GM21528 (cell line): ENCODE data around the gene XPR1.

Experiments used
- ATAC-seq: cut with Tn5 transposase; IDR thresholded peaks from one replicate; pipeline ENCODE4 v1.9.1; 2021; ENCODE audit warnings: mild to moderate bottlenecking, moderate library complexity; ENCODE audit not compliant: unreplicated experiment, low FRiP score

The XPR1 gene

DNA sequence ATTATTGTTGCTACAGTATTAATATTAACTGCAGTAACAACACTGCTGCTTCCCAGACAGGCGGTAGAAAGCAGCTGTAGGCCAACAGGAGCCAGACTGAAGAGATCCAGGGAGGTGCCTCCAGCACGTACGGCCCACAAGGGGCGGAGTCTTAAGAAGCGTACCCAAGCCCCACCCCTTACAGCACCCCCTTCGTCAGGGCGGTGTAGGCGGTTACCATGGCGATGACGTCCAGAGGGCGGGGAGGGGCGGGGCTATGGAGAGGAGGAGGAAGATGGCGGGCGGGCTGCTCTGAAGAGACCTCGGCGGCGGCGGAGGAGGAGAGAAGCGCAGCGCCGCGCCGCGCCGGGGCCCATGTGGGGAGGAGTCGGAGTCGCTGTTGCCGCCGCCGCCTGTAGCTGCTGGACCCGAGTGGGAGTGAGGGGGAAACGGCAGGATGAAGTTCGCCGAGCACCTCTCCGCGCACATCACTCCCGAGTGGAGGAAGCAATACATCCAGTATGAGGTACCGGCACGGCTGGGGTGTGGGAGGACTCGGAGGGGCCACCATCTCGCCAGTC lies at the start of gene XPR1:
XPR1 (plus strand) TSS at position 257 of the 560 bp plus-strand sequence; CDS start at position 437, 180 bp downstream.
- ATAC-seq, result peak; percentile 95

DNA sequence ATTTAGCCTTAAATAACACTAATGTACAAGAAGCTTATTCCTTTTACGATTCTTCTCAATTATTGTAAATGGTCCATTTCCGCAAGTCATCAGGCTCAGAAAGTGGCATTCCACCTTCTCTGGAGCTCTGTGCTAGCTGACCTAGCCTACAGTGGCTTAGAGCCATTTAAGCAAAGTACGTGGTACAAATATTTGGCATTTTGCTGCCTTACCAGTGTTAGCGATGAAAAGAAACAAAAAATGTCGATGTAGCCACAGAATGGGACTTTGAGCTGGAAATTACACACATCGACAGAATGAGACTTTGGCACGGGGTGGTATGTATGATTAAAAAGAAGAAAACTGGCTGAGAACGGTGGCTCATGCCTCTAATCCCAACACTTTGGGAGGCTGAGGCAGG lies 47.0 kb upstream of the XPR1 start:
- no peak for ATAC-seq

DNA sequence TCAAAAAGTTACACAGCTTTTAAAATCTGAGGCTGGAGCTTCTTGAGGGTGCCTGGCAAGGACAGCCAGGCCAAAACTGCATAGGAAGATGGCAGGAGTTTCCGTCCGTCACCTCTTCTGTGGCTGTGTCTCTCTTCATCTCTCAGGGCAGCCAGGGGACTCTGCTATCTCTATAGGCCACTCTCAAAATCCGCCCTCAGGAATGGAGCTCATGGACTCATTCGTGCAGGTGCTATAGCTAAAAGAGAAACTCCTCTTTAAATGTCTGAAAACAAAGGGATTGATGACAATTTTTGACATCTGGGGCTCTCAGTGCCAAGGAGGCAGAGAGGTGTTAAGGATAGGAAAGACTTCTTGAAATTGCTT lies 45.8 kb upstream of the XPR1 start:
- no peak for ATAC-seq

DNA sequence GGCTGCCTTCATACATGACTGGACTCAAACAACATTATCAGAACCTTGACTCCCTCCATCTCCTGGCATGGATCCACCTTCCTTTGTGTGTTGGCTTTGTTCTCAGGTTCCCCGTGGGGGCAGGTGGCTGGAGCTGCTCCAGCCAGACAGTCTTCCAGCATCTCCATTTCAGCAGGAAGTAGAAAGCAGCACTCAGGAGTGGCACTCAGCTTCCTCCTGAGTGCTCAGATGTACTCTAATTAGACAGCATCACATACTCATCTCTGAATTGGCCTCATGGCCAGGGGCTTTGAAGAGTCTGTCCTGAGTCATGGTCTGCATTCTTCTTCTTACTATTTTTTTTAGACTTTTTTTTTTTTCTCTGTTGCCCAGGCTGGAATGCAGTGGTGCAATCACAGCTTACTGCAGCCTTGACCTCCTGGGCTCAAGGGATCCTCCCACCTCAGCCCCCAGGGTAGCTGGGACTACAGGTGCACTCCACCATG lies 45.1 kb upstream of the XPR1 start:
- ATAC-seq, result no peak

DNA sequence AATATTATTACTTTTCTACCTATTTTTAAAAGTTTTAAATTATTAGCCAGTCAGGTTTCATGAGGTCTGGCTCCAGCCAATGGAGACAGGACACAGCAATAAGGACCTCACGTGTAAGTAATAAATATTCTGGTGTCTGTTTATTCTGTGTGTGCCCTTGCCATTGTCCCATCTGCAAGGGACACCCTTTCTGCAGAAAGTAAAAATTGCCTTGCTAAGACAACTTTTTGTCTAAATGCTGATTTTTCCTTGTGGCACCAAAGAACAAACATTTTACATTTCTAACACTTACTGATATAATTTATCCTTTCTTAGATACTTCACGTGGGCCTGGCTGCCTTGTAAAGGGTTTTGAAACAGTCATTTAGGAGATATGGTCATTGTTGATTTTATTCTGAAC lies 43.7 kb upstream of the XPR1 start:
- ATAC-seq, result no peak

DNA sequence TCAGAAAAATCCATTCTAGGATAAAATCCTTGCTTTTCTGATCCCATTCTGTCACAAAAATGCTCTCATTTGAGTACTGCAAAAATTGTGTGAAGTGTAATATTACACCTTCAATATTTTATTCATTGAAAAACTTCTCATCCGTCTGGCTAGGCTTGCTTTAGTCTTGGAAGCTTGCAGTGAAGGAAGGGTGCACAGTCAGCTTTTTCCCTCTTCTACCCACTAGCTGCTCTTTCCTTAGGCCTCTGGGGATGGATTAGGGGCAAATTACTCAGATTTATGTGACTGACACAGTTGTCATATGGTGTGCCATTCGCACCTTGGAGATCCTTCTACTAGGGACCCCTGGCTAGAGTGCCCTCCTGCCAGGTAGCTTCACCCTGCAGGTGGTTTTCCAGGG lies 40.9 kb upstream of the XPR1 start:
- ATAC-seq, result no peak

DNA sequence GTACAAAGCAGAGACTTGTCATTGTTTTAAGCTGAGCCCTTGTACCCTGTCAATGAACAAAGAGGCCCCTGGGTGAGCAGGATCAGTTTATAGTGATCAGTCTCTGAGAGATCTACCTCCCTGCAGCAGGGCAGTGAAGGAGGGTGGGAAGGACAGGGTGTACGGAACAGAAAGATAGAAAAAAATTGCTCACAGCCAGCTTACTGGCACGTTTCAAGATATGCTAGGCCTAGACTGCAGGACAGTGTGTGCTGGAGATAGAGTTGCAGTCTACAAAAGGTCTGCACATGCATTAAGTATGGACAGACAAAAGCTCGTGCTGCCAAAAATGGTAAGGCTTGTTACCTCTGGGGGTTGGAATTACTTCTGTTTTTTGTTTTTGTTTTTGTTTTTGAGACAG lies 38.4 kb upstream of the XPR1 start:
- no peak for ATAC-seq

DNA sequence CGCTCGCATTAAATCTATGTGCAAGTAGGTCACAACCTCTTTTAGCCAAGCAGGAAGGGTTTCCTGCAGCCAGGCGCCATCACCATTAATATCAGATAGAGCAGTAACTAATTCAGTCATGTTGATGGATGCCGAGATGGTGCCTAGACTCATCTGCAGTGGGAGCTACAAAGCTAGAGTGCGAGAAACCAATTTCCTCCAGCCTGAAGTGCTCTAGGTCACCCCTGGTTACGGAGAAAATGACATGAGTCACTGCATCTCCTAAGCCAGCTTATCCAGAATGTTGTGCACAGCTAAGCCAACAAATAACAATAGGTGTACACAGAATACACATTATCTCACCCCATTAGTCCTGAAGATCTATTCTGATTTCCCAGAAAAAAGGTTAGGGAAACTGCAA lies 37.1 kb upstream of the XPR1 start:
- no peak for ATAC-seq

DNA sequence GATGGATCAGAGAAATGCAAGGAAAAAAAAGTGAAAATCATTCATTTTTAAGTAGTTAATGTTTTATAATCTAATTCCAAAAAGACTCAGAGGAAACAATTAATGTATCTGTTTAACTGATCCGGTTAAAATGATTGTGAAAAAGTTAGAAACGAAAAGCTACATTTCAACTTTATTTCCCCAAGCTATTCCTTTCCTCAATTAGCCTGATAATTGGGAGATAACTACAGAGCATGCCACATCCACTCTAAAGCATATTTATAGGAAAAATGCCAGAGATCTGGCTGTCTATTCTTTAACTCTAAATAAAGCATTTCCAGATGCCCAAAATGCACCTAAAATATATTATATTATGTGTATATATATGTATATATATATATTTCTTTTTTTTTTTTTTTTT lies 35.9 kb upstream of the XPR1 start:
- no peak for ATAC-seq

DNA sequence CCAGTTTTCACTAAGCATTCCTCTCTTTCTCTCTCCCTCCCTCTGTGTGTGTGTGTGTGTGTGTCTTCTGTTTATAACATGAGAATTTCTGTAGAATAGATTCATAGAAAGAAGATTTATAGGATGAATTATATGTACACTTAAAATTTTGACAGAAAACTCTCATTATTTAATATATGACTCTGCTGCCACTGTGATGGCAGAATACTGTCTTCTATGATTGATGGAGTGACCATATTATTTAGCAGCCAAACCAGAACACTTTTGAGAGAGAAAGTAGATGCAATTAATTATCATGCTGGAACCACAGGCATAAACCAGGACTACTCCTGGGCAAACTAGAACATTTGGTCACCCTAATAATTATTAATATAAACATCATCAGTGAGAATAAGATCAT lies 34.3 kb upstream of the XPR1 start:
- no peak for ATAC-seq

DNA sequence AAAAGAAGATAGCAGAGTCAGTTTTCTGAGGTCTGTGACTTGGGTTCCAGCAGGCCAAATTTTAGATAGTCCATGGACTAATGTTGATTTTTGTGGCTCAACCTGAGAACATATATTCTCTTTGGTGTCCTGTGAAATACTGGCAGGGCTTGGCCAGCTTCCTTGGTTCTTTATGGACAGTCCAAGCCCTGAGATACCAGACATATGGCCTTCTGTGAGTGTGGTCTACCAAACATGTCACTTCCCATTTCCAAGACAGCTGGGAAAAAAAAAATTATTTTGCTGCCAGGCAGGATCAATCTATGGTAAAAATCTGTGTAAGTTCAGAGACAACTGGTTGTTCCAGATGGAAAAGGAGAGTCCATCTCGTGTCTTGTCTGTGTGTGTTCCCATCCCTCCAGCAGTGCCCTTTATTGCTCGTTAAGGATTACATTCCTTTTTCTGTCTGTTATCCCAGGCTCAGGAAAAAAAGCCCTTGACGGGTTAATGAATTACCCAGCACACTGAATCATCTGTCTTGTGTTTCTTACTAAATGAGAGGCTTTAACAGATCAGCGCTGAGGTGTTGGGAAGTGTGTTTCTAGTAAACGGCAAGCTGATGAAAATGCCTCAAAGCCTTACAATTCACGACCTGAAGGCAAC lies 33.4 kb upstream of the XPR1 start:
- ATAC-seq, result no peak

DNA sequence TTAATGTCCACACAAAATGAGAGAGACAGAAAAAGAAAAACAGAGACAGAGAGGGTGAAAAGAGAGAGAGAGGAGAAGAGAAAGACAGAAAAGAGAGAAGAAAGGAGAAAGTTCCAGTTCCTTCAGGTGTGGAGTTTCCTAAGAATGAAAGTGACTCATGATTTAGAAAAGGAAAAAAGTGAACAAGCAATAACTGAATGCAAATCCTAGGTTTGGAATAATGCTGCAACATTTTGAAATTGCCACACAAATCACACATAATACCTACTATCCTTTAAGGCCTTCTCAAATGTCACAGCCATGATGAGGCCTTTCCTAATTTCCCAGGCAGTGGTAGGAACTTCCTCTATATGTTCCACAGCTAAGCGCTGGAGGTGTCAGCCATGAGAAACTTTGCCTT lies 31.5 kb upstream of the XPR1 start:
- ATAC-seq, result no peak

DNA sequence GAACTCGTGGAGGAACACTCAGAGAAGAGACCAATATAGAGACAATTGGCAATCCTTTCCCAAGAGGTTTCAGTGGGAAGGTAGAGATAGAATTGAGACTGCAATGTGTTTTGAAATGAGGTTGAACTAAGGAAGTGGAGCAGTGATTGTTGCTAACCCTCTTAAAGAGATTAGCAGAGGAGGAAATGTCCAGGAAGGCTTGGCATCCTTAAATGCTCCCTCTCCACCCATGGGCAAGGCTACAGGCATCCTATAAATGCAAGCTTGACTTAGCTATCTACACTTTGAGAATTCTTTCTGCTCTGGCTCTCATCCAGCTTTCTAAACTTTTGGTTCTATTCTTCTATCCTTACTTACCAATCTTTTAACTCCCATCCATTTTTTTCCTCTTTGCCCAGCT lies 30.3 kb upstream of the XPR1 start:
- no peak for ATAC-seq

DNA sequence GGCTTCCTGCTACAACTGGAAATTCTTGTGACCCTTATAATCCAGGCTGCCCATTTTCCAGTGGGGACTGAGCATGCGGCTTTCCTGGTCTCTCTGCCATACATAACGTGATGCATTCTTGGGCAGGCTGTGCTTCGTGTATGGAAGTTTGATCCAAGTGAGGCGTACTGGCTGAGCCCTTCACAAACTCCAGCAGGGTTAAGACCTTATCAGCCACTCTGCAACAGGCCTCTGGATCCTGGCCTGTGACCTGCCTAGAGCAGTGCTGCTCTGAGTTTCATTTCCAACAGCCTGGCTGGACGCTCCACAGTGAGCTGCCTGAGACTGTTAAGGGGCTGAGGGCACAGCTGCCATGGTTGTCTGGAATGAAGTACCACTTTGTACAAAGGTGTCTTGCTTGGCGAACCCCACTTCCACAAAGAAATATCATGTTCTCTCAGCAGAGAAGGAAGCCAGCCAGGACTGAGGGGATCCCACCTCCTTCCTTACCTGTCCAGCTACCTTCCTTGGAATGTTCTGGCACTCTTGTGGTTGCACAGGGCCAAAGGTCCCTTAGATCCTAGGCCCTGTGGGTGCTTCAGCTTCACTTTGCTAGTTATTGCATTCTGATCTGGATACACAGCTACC lies 28.5 kb upstream of the XPR1 start:
- ATAC-seq, result no peak

DNA sequence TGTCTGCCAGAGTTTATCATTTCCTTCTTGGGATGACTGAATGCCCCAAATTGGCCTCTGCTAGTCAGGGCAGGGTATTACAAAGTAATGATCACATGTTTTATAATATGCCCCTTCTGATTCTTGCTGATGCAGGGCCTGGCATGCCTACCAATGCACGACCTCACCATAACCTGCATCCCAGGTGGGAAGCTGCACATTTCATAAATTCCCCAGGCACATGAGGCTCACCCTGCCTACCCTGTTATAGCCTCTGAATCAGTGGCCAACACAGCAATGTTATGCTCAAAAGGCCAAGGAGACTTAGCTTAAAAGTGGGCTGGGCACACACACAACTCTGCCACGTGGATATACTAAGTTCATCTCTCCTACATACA lies 28.0 kb upstream of the XPR1 start:
- ATAC-seq, result no peak

DNA sequence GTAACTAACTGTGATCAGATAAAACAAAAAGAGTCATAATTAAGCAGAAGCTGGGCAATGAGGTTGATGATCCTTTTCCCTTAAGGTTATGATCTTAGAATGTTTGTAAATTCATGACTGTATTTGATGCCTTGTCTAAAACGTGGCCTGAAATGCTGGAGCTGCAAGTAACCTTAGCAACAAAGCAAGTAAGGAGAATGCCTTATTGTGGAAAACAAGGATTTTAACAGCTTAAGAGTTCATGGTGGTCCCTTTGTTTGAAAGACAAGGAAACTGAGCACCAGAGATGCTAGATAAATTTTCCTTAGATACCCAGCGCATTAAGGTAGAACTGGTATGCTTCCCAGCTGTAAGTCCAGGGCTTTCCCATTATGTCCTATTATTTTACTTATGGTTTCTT lies 25.7 kb upstream of the XPR1 start:
- ATAC-seq, result no peak

DNA sequence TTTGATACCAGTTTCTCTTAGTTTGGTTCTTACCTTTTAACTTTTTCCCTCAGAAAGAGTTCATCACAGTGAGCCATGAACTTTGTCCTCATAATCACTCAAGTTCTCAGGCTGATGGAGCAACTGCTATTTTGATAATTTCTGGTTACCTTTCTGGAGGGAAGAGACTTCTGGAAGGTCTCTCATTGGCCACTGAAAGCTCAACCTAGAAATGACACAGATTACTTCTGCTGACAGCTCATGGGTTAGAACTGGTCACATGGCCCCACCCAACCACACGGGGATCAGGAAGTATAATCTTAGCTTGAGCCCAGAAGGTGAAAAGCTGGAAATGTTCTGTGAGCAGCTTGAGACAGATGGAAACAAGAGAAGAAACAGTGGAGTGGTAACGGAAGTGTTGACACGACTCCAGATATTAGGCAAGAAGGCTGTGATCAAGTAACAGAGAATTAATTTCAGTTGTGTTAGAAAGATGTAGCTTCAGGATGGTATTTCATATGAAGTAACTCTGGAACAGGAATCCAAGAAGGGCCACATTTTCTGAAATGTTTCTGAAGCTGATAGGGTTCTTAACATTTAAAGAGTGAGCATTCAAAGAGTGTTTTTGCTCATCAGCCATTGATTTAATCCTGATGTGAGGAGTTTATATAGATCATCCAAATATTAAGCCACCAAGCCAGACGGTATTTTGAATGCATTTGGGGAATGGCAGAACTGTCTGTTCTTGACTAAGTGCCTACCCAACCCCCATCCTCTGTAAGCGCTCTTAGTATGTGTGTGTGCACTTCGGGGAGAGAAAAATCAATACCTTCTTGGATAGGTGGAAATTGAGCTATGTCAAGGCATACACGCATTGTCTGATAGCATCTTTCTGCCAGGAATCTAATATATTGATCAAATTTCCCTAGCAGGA lies 21.9 kb upstream of the XPR1 start:
- ATAC-seq, result no peak

DNA sequence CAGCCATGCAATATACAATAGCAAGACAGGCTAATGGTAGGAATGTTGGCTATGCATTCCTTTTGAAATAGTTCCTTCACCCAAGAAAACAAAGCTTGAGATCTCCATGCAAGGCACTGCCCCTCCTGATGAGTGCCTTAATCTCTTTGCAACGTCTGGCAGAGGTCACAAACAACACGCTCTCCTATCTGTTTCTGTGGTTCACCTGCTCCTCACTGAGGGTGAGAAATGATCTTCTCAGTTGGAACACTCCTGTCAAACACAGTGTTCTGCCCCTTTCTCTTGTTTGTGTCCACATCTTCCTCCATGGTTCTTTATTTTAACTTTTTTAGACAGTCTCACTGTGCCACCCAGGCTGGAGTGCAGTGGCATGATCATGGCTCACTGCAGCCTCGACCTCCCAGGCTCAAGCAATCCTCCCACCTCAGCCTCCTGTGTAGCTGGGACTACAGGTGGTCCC lies 21.2 kb upstream of the XPR1 start:
- ATAC-seq, result no peak

DNA sequence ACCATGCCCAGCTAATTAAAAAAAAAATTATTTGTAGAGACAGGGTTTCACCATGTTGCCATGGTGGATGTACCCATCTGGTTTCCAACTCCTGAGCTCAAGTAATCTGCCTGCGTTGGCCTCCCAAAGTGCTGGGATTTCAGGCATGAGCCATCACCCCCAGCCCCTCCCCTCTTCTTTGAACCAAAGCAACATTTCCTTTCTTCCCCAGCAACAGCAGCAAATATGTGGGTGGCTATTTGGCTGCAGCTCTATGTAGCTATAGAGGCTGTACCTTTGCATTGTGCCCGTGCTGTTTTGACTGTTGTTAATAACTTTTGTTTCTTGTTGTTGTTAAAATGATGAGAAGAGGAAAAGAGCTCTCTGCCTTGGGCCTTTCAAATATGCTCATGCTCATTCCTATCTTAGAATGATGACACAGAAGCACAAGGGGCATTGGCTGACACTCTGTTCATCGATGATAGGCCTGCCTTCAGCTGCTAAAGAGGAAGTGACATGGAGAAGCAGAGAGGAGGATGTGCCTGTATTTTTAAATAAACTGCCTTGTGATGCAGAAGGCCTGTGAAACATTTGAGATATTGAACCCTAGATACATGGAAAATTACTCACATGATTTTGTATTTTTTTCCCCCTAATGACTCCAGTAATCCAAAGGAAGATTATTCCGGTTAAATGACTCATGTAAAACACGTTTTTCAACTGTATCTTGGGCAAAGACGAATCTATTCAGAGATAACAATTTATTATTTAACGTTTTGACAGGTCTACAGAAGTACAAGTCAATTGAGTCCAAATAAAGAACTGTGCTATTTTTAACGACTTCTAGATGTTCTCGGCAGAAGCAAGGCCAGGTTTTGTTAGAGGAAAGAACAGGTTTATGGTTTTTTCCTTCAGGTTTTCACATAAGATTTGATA lies 20.5 kb upstream of the XPR1 start:
- no peak for ATAC-seq

DNA sequence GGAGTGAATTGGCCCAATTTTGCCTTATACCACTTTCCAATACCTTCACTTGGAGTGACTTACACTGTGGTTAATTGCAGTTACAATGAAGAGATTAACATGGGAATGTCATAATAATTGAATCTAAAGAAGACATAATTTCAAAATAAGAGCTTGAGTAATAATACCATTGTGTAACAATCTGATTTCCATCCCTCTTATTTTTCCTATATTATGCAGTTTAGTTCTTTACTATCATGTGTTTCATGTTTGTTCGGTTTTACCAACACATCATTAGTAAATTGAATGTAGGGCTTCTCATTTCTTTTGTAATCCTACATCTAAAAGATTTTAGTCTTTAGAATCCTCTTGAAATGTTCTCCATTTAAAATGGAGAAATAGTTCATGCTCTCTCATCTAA lies 19.2 kb upstream of the XPR1 start:
- no peak for ATAC-seq
